HepG2 (cell line): Measurements from ENCODE around the gene ZNF771. TPM values are rescaled to one million over a fixed set of nuclear protein-coding genes. Genes with fewer than 3 reads are reported as not detected.

Experiments used
- ATF6 ChIP-seq: sonication (generic); formaldehyde crosslinking; conservative IDR thresholded peaks from 2 replicates; pipeline ENCODE4 v1.4.0; 2020; ENCODE audit warnings: missing genetic modification reagents
- E2F1 ChIP-seq: sonication (generic); formaldehyde crosslinking; IDR thresholded peaks from 2 replicates; pipeline ENCODE4 v1.5.0; 2020; ENCODE audit warnings: missing genetic modification reagents
- FOXP4 ChIP-seq: sonication (generic); formaldehyde crosslinking; IDR thresholded peaks from 2 replicates; pipeline ENCODE4 v1.4.0; 2020; ENCODE audit warnings: missing genetic modification reagents
- GABPA ChIP-seq, 2 experiments: IDR thresholded peaks; 2 replicates each; pipeline ENCODE4 v1.6.1; 2011 to 2016; ENCODE audit warnings: low read depth in 2 of 2, low read length in 1 of 2, missing biosample characterization in 1 of 2, missing genetic modification characterization in 1 of 2
- HDAC6 ChIP-seq: fragments of 200-600 bp; sonication (generic); IDR thresholded peaks from 2 replicates; pipeline ENCODE4 v1.7.0; 2017; ENCODE audit warnings: mild to moderate bottlenecking, antibody characterized with exemption, low read length, low read depth
- MTF1 ChIP-seq: sonication (generic); formaldehyde crosslinking; IDR thresholded peaks from 2 replicates; pipeline ENCODE4 v1.5.0; 2020; ENCODE audit warnings: missing genetic modification reagents
- PHB2 ChIP-seq: fragments of 450-650 bp; IDR thresholded peaks from 2 replicates; pipeline ENCODE4 v1.6.1; 2018; ENCODE audit not compliant: partially characterized antibody
- TEAD3 ChIP-seq: optimal IDR thresholded peaks from 2 replicates; pipeline ENCODE3; 2016; ENCODE audit warnings: borderline replicate concordance
- TP53 ChIP-seq: sonication (generic); formaldehyde crosslinking; conservative IDR thresholded peaks from 2 replicates; pipeline ENCODE4 v1.4.0; 2020; ENCODE audit warnings: missing genetic modification reagents
- WIZ ChIP-seq: sonication (generic); formaldehyde crosslinking; IDR thresholded peaks from 2 replicates; pipeline ENCODE4 v1.5.1; 2020; ENCODE audit warnings: mild to moderate bottlenecking, missing genetic modification reagents
- ZBTB42 ChIP-seq: sonication (generic); formaldehyde crosslinking; IDR thresholded peaks from 2 replicates; pipeline ENCODE4 v1.5.0; 2020; ENCODE audit warnings: mild to moderate bottlenecking, missing genetic modification reagents
- ZFY ChIP-seq: sonication (generic); formaldehyde crosslinking; IDR thresholded peaks from 2 replicates; pipeline ENCODE4 v1.4.0; 2020; ENCODE audit warnings: missing genetic modification reagents
- ZNF225 ChIP-seq: sonication (generic); formaldehyde crosslinking; IDR thresholded peaks from 2 replicates; pipeline ENCODE4 v1.4.0; 2020; ENCODE audit warnings: mild to moderate bottlenecking, missing genetic modification reagents
- ZNF253 ChIP-seq: sonication (generic); formaldehyde crosslinking; IDR thresholded peaks from 2 replicates; pipeline ENCODE4 v1.8.0; 2022; ENCODE audit warnings: mild to moderate bottlenecking, missing genetic modification reagents, borderline replicate concordance
- ZNF276 ChIP-seq: sonication (generic); formaldehyde crosslinking; IDR thresholded peaks from 2 replicates; pipeline ENCODE4 v1.4.0; 2020; ENCODE audit warnings: mild to moderate bottlenecking, low read depth, missing genetic modification reagents
- ZNF317 ChIP-seq: sonication (generic); formaldehyde crosslinking; IDR thresholded peaks from 2 replicates; pipeline ENCODE4 v1.5.0; 2020; ENCODE audit warnings: mild to moderate bottlenecking, missing genetic modification reagents
- ZNF33A ChIP-seq: sonication (generic); formaldehyde crosslinking; IDR thresholded peaks from 2 replicates; pipeline ENCODE4 v1.5.1; 2020; ENCODE audit warnings: missing genetic modification reagents, mild to moderate bottlenecking, moderate library complexity, borderline replicate concordance
- ZNF530 ChIP-seq: sonication (generic); formaldehyde crosslinking; IDR thresholded peaks from 2 replicates; pipeline ENCODE4 v1.5.0; 2020; ENCODE audit warnings: low read depth, mild to moderate bottlenecking, missing genetic modification reagents
- ZNF552 ChIP-seq: sonication (generic); formaldehyde crosslinking; IDR thresholded peaks from 2 replicates; pipeline ENCODE4 v1.9.0; 2022; ENCODE audit warnings: missing genetic modification reagents, mild to moderate bottlenecking, borderline replicate concordance
- ZNF775 ChIP-seq: sonication (generic); formaldehyde crosslinking; IDR thresholded peaks from 2 replicates; pipeline ENCODE4 v1.4.0; 2020; ENCODE audit warnings: missing genetic modification reagents, mild to moderate bottlenecking, moderate library complexity, borderline replicate concordance
- ZSCAN20 ChIP-seq: sonication (generic); formaldehyde crosslinking; IDR thresholded peaks from 2 replicates; pipeline ENCODE4 v1.4.0; 2020; ENCODE audit warnings: missing genetic modification reagents, mild to moderate bottlenecking, borderline replicate concordance
- polyA plus RNA-seq, 8 experiments: library from polyadenylated mRNA; depleted of rRNA in 3 of 8; stranded (reverse) in 7 of 8; unstranded in 1 of 8; fragments of >200 nt; fragmentation: Illumina TruSeq in 4 of 8; extraction: Trizol in 4 of 8; gene quantifications; 2 replicates each; pipeline versions ENCODE4 v1.2.1 to v1.2.3, GENCODE V29; 2011 to 2016; ENCODE audit warnings: low read depth in 4 of 8, missing spikeins in 1 of 8, mixed read lengths in 1 of 8; ENCODE audit not compliant: insufficient read depth in 1 of 8
- total RNA-seq, 5 experiments: library from RNA; depleted of rRNA; stranded (reverse); fragments of >200 nt; fragmentation: Illumina TruSeq; extraction: Trizol; gene quantifications; 2 replicates each; pipeline ENCODE4 v1.2.3, GENCODE V29; 2016; ENCODE audit warnings: low read depth in 1 of 5

ZNF771 gene
- total and polyA plus RNA-seq, 2 of the 13 experiments (the other 11 are each of a cell fraction or from before 2014, with no cell fraction given), result 5.0 to 11.8 TPM

GRCh38 chr16:30445408-30446202 is 38.2 kb downstream of the ZNF771 start, which contains the start of gene SEPHS2 (continued):
- TF ChIP-seq ATF6 (CRISPR knock-in tag), result no peak
- TF ChIP-seq ZSCAN20, result no peak; the same call in 1 of the 2 replicates
- TF ChIP-seq ZNF530 (CRISPR knock-in tag), result no peak
- peak; percentile 57; the same call in 1 of the 2 replicates for TF ChIP-seq ZBTB42 (CRISPR knock-in tag)
- TF ChIP-seq TEAD3 (CRISPR knock-in tag), result peak; percentile 36
- TF ChIP-seq ZNF317 (CRISPR knock-in tag), result peak; percentile 36
- 0 out of 2 replicates have a peak, but pooled peaks have one; percentile 55 for TF ChIP-seq HDAC6
- TF ChIP-seq ZNF276 (CRISPR knock-in tag), result 0 out of 2 replicates have a peak, but pooled peaks have one; percentile 18
- no peak for TF ChIP-seq ZNF253
- TF ChIP-seq FOXP4, result peak; percentile 71
- no peak; the same call in 1 of the 2 replicates for TF ChIP-seq MTF1
- no peak for TF ChIP-seq TP53 (CRISPR knock-in tag)
- 0 out of 2 replicates have a peak, but pooled peaks have one; percentile 16 for TF ChIP-seq WIZ
- TF ChIP-seq ZNF33A, result no peak
- TF ChIP-seq E2F1 (CRISPR knock-in tag), result no peak; the same call in 1 of the 2 replicates
- peak; percentile 8; the same call in 1 of the 2 replicates for TF ChIP-seq ZNF225
- peak; percentile 24; the same call in 1 of the 2 replicates for TF ChIP-seq GABPA (IDR thresholded peaks at IDR 0.05; ENCODE audit: low read depth, low read length)
- peak; percentile 73 for TF ChIP-seq GABPA (CRISPR knock-in tag; IDR thresholded peaks at IDR 0.05; ENCODE audit: low read depth)
- TF ChIP-seq PHB2, result no peak
- no peak for TF ChIP-seq ZNF552 (CRISPR knock-in tag)
- peak; percentile 84 for TF ChIP-seq ZFY (CRISPR knock-in tag)
- 0 out of 2 replicates have a peak, but pooled peaks have one; percentile 40 for TF ChIP-seq ZNF775
